ENCODE measurements around the gene HBA1.
A peak's percentile ranks its signal among the peaks of the same experiment; 100 is the strongest.

The HBA1 gene

GRCh38 chr16:180101-180675, 3.7 kb downstream of the HBA1 start, which contains the start of gene HBQ1:
Gene HBQ1, plus strand, starts transcription at chr16:180459. Its CDS starts 28 bp downstream, at chr16:180487.
- ChIA-PET POLR2A (interaction anchor here (0.5 kb wide), 1 partner anchor 21 kb away, joined by 5 read pairs; no protein-coding TSS in a partner anchor), CTCF (interaction anchor here (0.6 to 5.5 kb wide), 10 partner anchors 12 to 76 kb away, joined by 3 to 59 read pairs (median 4); no protein-coding TSS in a partner anchor)
- peaks cover 0 to 24% (median 20%) of the 10 kb centered on the region in 4 experiments for H3K4me1 ChIP-seq (ENCODE audit: control extremely low read depth in 1 of 4, control insufficient read depth in 4 of 4, insufficient read depth in 4 of 4, low read length in 3 of 4)
- H3K9me3 ChIP-seq (ENCODE audit: control extremely low read depth in 1 of 5, control insufficient read depth in 4 of 5, insufficient read depth in 2 of 5, low read depth in 1 of 5, low read length in 4 of 5) = no peaks in the 10 kb centered on the region
- peak; percentile 49 to 59 (median 55) for DNase-seq
- peaks cover 0 to 44% (median 15%) of the 10 kb centered on the region in 5 experiments for H3K27me3 ChIP-seq (replicated peaks in 2 of 5; ENCODE audit: control insufficient read depth in 4 of 5, insufficient read depth in 5 of 5, low read length in 4 of 5)
- H3K27ac ChIP-seq (ENCODE audit: insufficient read depth in 1 of 2, low read depth in 1 of 2, low read length in 2 of 2, poor library complexity in 1 of 2, severe bottlenecking in 2 of 2) = no peak within 1 kb of the TSS
- H3K36me3 ChIP-seq (ENCODE audit: control insufficient read depth in 4 of 4, insufficient read depth in 4 of 4, low read length in 3 of 4) = peaks cover 0 to 3% (median 0%) of the 10 kb centered on the region in 4 experiments
- WGBS (ENCODE audit: insufficient coverage) = 8% methylated on average over 48 of the region's 59 CpGs
- H3K4me3 ChIP-seq (ENCODE audit: control insufficient read depth in 1 of 7, extremely low read depth in 1 of 7, insufficient read depth in 4 of 7, low read depth in 2 of 7, low read length in 6 of 7) = peak within 1 kb of the TSS in 4 of 7 experiments; percentile 28 to 63 (median 48)

- peak; percentile 75 to 88 (median 86) for DNase-seq
- ChIA-PET CTCF (interaction anchor here (0.6 to 5.5 kb wide), 20 partner anchors 11 to 181 kb away, joined by 3 to 59 read pairs (median 4); no protein-coding TSS in a partner anchor), POLR2A (interaction anchor here (0.5 kb wide), 1 partner anchor 22 kb away, joined by 5 read pairs; no protein-coding TSS in a partner anchor)
- peaks cover 0 to 10% (median 0%) of the 10 kb centered on the region in 4 experiments for H3K36me3 ChIP-seq (ENCODE audit: control insufficient read depth in 4 of 4, insufficient read depth in 4 of 4, low read length in 3 of 4)
- peaks cover 0 to 38% (median 11%) of the 10 kb centered on the region in 5 experiments for H3K27me3 ChIP-seq (replicated peaks in 2 of 5; ENCODE audit: control insufficient read depth in 4 of 5, insufficient read depth in 5 of 5, low read length in 4 of 5)
- no peak overlapping the region for H3K27ac ChIP-seq (ENCODE audit: insufficient read depth in 1 of 2, low read depth in 1 of 2, low read length in 2 of 2, poor library complexity in 1 of 2, severe bottlenecking in 2 of 2)
- no peaks in the 10 kb centered on the region for H3K9me3 ChIP-seq (ENCODE audit: control extremely low read depth in 1 of 5, control insufficient read depth in 4 of 5, insufficient read depth in 2 of 5, low read depth in 1 of 5, low read length in 4 of 5)
- WGBS (ENCODE audit: insufficient coverage) = 1% methylated on average over 83 of the region's 89 CpGs
- H3K4me3 ChIP-seq (ENCODE audit: control insufficient read depth in 1 of 7, extremely low read depth in 1 of 7, insufficient read depth in 4 of 7, low read depth in 2 of 7, low read length in 6 of 7) = peak overlapping the region in 4 of 7 experiments; percentile 28 to 63 (median 48)
- H3K4me1 ChIP-seq (ENCODE audit: control extremely low read depth in 1 of 4, control insufficient read depth in 4 of 4, insufficient read depth in 4 of 4, low read length in 3 of 4) = peaks cover 0 to 20% (median 16%) of the 10 kb centered on the region in 4 experiments
Observed at GRCh38 chr16:180681-181564, 4.4 kb downstream of the HBA1 start.

DNA sequence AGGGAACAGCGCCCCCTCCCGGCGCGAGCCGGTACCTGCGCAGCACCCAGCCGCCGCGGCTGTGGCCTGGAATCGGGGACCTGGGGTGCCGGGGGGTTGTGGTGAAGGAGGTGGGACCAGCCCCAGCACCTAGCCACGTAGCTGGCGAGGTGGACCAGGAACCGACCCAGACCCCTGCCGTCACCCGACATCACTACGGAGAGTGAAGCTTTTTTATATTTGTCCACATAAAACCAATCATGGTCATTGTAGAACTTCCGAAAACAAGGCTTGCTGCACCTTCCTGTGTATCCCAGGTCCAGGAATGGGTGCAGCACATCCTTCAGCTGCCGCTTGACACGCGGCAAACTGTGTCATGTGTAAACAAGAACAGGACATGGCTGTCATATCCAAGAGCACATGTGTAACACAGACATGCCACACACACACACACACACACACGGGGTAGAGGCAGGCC, 5.1 kb downstream of the HBA1 start:
- WGBS (ENCODE audit: insufficient coverage) = 8% methylated on average over 15 of the region's 22 CpGs
- ChIA-PET CTCF (interaction anchor here (0.8 to 5.5 kb wide), 18 partner anchors 9 to 180 kb away, joined by 3 to 59 read pairs (median 4); no protein-coding TSS in a partner anchor), POLR2A (interaction anchor here (1.6 kb wide), 1 partner anchor 10 kb away, joined by 4 read pairs; no protein-coding TSS in a partner anchor)
- Histone ChIP-seq H3K27ac (ENCODE audit: insufficient read depth in 1 of 2, low read depth in 1 of 2, low read length in 2 of 2, poor library complexity in 1 of 2, severe bottlenecking in 2 of 2) (no peak overlapping the region), H3K9me3 (ENCODE audit: control extremely low read depth in 1 of 5, control insufficient read depth in 4 of 5, insufficient read depth in 2 of 5, low read depth in 1 of 5, low read length in 4 of 5) (no peaks in the 10 kb centered on the region), H3K36me3 (ENCODE audit: control insufficient read depth in 4 of 4, insufficient read depth in 4 of 4, low read length in 3 of 4) (peaks cover 0 to 10% (median 0%) of the 10 kb centered on the region in 4 experiments), H3K4me3 (ENCODE audit: control insufficient read depth in 1 of 7, extremely low read depth in 1 of 7, insufficient read depth in 4 of 7, low read depth in 2 of 7, low read length in 6 of 7) (peak overlapping the region in 1 of 7 experiments; percentile 63), H3K4me1 (ENCODE audit: control extremely low read depth in 1 of 4, control insufficient read depth in 4 of 4, insufficient read depth in 4 of 4, low read length in 3 of 4) (peaks cover 0 to 20% (median 15%) of the 10 kb centered on the region in 4 experiments), H3K27me3 (replicated peaks in 2 of 5; ENCODE audit: control insufficient read depth in 4 of 5, insufficient read depth in 5 of 5, low read length in 4 of 5) (peaks cover 0 to 36% (median 11%) of the 10 kb centered on the region in 5 experiments)
- peak in 2 of 3 donors; percentile 35 to 45 for DNase-seq

GRCh38 chr16:183005-183404, 6.5 kb downstream of the HBA1 start:
- H3K27ac ChIP-seq (ENCODE audit: insufficient read depth in 1 of 2, low read depth in 1 of 2, low read length in 2 of 2, poor library complexity in 1 of 2, severe bottlenecking in 2 of 2) = no peak overlapping the region
- peaks cover 3 to 13% (median 9%) of the 10 kb centered on the region in 4 experiments for H3K36me3 ChIP-seq (ENCODE audit: control insufficient read depth in 4 of 4, insufficient read depth in 4 of 4, low read length in 3 of 4)
- ChIA-PET CTCF (interaction anchor here (0.6 to 5.5 kb wide), 9 partner anchors 15 to 248 kb away, joined by 3 to 59 read pairs (median 11); no protein-coding TSS in a partner anchor), POLR2A (interaction anchor here (1.6 kb wide), 1 partner anchor 9 kb away, joined by 4 read pairs; no protein-coding TSS in a partner anchor)
- H3K4me1 ChIP-seq (ENCODE audit: control extremely low read depth in 1 of 4, control insufficient read depth in 4 of 4, insufficient read depth in 4 of 4, low read length in 3 of 4) = peaks cover 0 to 18% (median 15%) of the 10 kb centered on the region in 4 experiments
- H3K4me3 ChIP-seq (ENCODE audit: control insufficient read depth in 1 of 7, extremely low read depth in 1 of 7, insufficient read depth in 4 of 7, low read depth in 2 of 7, low read length in 6 of 7) = no peak overlapping the region
- 93% methylated on average over 6 of the region's 7 CpGs for WGBS (ENCODE audit: insufficient coverage)
- no peaks in the 10 kb centered on the region for H3K9me3 ChIP-seq (ENCODE audit: control extremely low read depth in 1 of 5, control insufficient read depth in 4 of 5, insufficient read depth in 2 of 5, low read depth in 1 of 5, low read length in 4 of 5)
- H3K27me3 ChIP-seq (replicated peaks in 2 of 5; ENCODE audit: control insufficient read depth in 4 of 5, insufficient read depth in 5 of 5, low read length in 4 of 5) = peaks cover 0 to 25% (median 5%) of the 10 kb centered on the region in 5 experiments
- no peak for DNase-seq

- ChIA-PET CTCF (no interaction called here), POLR2A (no interaction called here)
- Histone ChIP-seq H3K27ac (ENCODE audit: insufficient read depth in 1 of 2, low read depth in 1 of 2, low read length in 2 of 2, poor library complexity in 1 of 2, severe bottlenecking in 2 of 2) (no peak overlapping the region), H3K36me3 (ENCODE audit: control insufficient read depth in 4 of 4, insufficient read depth in 4 of 4, low read length in 3 of 4) (peaks cover 5 to 32% (median 25%) of the 10 kb centered on the region in 4 experiments), H3K4me3 (ENCODE audit: control insufficient read depth in 1 of 7, extremely low read depth in 1 of 7, insufficient read depth in 4 of 7, low read depth in 2 of 7, low read length in 6 of 7) (no peak overlapping the region), H3K27me3 (replicated peaks in 2 of 5; ENCODE audit: control insufficient read depth in 4 of 5, insufficient read depth in 5 of 5, low read length in 4 of 5) (peaks cover 0 to 6% (median 0%) of the 10 kb centered on the region in 5 experiments), H3K9me3 (ENCODE audit: control extremely low read depth in 1 of 5, control insufficient read depth in 4 of 5, insufficient read depth in 2 of 5, low read depth in 1 of 5, low read length in 4 of 5) (no peaks in the 10 kb centered on the region), H3K4me1 (ENCODE audit: control extremely low read depth in 1 of 4, control insufficient read depth in 4 of 4, insufficient read depth in 4 of 4, low read length in 3 of 4) (peaks cover 0 to 14% (median 11%) of the 10 kb centered on the region in 4 experiments)
- WGBS (ENCODE audit: insufficient coverage) = 98% methylated on average over 9 of the region's 13 CpGs
- DNase-seq = no peak
Observed at GRCh38 chr16:185213-185612, 8.7 kb downstream of the HBA1 start.

- CTCF ChIA-PET = no interaction called here
- H3K27ac ChIP-seq (ENCODE audit: insufficient read depth in 1 of 2, low read depth in 1 of 2, low read length in 2 of 2, poor library complexity in 1 of 2, severe bottlenecking in 2 of 2) = no peak overlapping the region
- H3K36me3 ChIP-seq (ENCODE audit: control insufficient read depth in 4 of 4, insufficient read depth in 4 of 4, low read length in 3 of 4) = peaks cover 6 to 37% (median 28%) of the 10 kb centered on the region in 4 experiments
- no peak overlapping the region for H3K4me3 ChIP-seq (ENCODE audit: control insufficient read depth in 1 of 7, extremely low read depth in 1 of 7, insufficient read depth in 4 of 7, low read depth in 2 of 7, low read length in 6 of 7)
- POLR2A ChIA-PET = no interaction called here
- no peaks in the 10 kb centered on the region for H3K9me3 ChIP-seq (ENCODE audit: control extremely low read depth in 1 of 5, control insufficient read depth in 4 of 5, insufficient read depth in 2 of 5, low read depth in 1 of 5, low read length in 4 of 5)
- DNase-seq = no peak
- WGBS (ENCODE audit: insufficient coverage) = 100% methylated on average over 3 of the region's 11 CpGs
- H3K4me1 ChIP-seq (ENCODE audit: control extremely low read depth in 1 of 4, control insufficient read depth in 4 of 4, insufficient read depth in 4 of 4, low read length in 3 of 4) = peaks cover 0 to 9% (median 7%) of the 10 kb centered on the region in 4 experiments
- peaks cover 0 to 4% (median 0%) of the 10 kb centered on the region in 5 experiments for H3K27me3 ChIP-seq (replicated peaks in 2 of 5; ENCODE audit: control insufficient read depth in 4 of 5, insufficient read depth in 5 of 5, low read length in 4 of 5)
Observed at GRCh38 chr16:185691-186090, 9.2 kb downstream of the HBA1 start.

Measured in common myeloid progenitor, CD34-positive (primary cell).